Trophoblast cell (in vitro differentiated cells and primary cell): ENCODE measurements around the gene LRRTM4.
"Not testable (repeated sequence)": the region's sequence is repeated elsewhere in the genome, so short reads cannot be mapped to it uniquely, and the experiment has no call there.

Experiments
- DNase-seq, 2 donors: peaks; one replicate each; pipeline ENCODE4 v3.0.0-alpha.2; 2016
- H2AFZ ChIP-seq: 2 replicates; pipeline ENCODE4 v1.6.1; 2013; ENCODE audit warnings: low read length, moderate library complexity, mild to moderate bottlenecking; ENCODE audit not compliant: insufficient read depth, poor library complexity
- H2AK5ac ChIP-seq: 2 replicates; pipeline ENCODE4 v1.6.1; 2013; ENCODE audit warnings: mild to moderate bottlenecking, low read length
- H2BK120ac ChIP-seq: 2 replicates; pipeline ENCODE4 v1.6.1; 2013; ENCODE audit warnings: low read length, mild to moderate bottlenecking, moderate library complexity; ENCODE audit not compliant: insufficient read depth, poor library complexity
- H2BK12ac ChIP-seq: 2 replicates; pipeline ENCODE4 v1.6.1; 2013; ENCODE audit warnings: mild to moderate bottlenecking, low read length, moderate library complexity
- H2BK5ac ChIP-seq: 2 replicates; pipeline ENCODE4 v1.6.1; 2013; ENCODE audit warnings: low read length, low read depth, moderate library complexity, mild to moderate bottlenecking; ENCODE audit not compliant: poor library complexity
- H3K14ac ChIP-seq: 2 replicates; pipeline ENCODE4 v1.6.1; 2013; ENCODE audit warnings: mild to moderate bottlenecking, low read length
- H3K18ac ChIP-seq: 2 replicates; pipeline ENCODE4 v1.6.1; 2013; ENCODE audit warnings: mild to moderate bottlenecking, low read length
- H3K23ac ChIP-seq: 2 replicates; pipeline ENCODE4 v1.6.1; 2013; ENCODE audit warnings: low read length
- H3K27ac ChIP-seq: 2 replicates; pipeline ENCODE4 v1.5.1; 2013; ENCODE audit warnings: low read depth, mild to moderate bottlenecking, inconsistent platforms, low read length, moderate library complexity
- H3K27me3 ChIP-seq: 2 replicates; pipeline ENCODE4 v1.6.1; 2013; ENCODE audit warnings: inconsistent platforms, mild to moderate bottlenecking, low read length, moderate library complexity; ENCODE audit not compliant: insufficient read depth
- H3K36me3 ChIP-seq, 2 experiments: 1 replicate in 1 of 2; 2 replicates in 1 of 2; pipeline ENCODE4 v1.6.1; 2013; ENCODE audit warnings: low read length in 2 of 2, mild to moderate bottlenecking in 2 of 2, moderate library complexity in 1 of 2; ENCODE audit not compliant: insufficient read depth in 2 of 2, control insufficient read depth in 1 of 2
- H3K4ac ChIP-seq: 2 replicates; pipeline ENCODE4 v1.6.1; 2013; ENCODE audit warnings: low read depth, mild to moderate bottlenecking, low read length, moderate library complexity
- H3K4me1 ChIP-seq, 2 experiments: 1 replicate in 1 of 2; 2 replicates in 1 of 2; pipeline ENCODE4 v1.6.1; 2013; ENCODE audit warnings: low read length in 2 of 2, mild to moderate bottlenecking in 2 of 2, moderate library complexity in 1 of 2; ENCODE audit not compliant: insufficient read depth in 2 of 2, control insufficient read depth in 1 of 2
- H3K4me2 ChIP-seq: 2 replicates; pipeline ENCODE4 v1.6.1; 2013; ENCODE audit warnings: inconsistent platforms, mild to moderate bottlenecking, low read length, moderate library complexity
- H3K4me3 ChIP-seq: 2 replicates; pipeline ENCODE4 v1.5.1; 2013; ENCODE audit warnings: mild to moderate bottlenecking, low read depth, low read length, inconsistent platforms
- H3K79me1 ChIP-seq: one replicate; pipeline ENCODE4 v1.6.1; 2013; ENCODE audit warnings: low read length
- H3K79me2 ChIP-seq: 2 replicates; pipeline ENCODE4 v1.6.1; 2013; ENCODE audit warnings: low read length, mild to moderate bottlenecking; ENCODE audit not compliant: control insufficient read depth, insufficient read depth, poor library complexity
- H3K9ac ChIP-seq: 2 replicates; pipeline ENCODE4 v1.6.1; 2013; ENCODE audit warnings: mild to moderate bottlenecking, low read length
- H3K9me3 ChIP-seq: 2 replicates; pipeline ENCODE4 v1.6.1; 2013; ENCODE audit warnings: low read depth, mild to moderate bottlenecking, control low read depth, inconsistent platforms, low read length; ENCODE audit not compliant: insufficient read depth
- H4K12ac ChIP-seq: 2 replicates; pipeline ENCODE4 v1.6.1; 2013; ENCODE audit warnings: low read depth, mild to moderate bottlenecking, low read length, moderate library complexity
- H4K8ac ChIP-seq: 2 replicates; pipeline ENCODE4 v1.6.1; 2013; ENCODE audit warnings: low read depth, mild to moderate bottlenecking, low read length, moderate library complexity
- H4K91ac ChIP-seq: one replicate; pipeline ENCODE4 v1.6.1; 2013; ENCODE audit warnings: low read depth, mild to moderate bottlenecking, low read length, moderate library complexity
- WGBS: extraction: QIAGEN DNeasy Blood & Tissue Kit; methylation state at CpG from one replicate; pipeline ENCODE4 v1.1.7; 2013; ENCODE audit warnings: missing lambda C conversion rate; ENCODE audit not compliant: insufficient read length, insufficient coverage; ENCODE audit errors: extremely low coverage; 5-methylcytosine and 5-hydroxymethylcytosine counted together

The LRRTM4 gene

DNA sequence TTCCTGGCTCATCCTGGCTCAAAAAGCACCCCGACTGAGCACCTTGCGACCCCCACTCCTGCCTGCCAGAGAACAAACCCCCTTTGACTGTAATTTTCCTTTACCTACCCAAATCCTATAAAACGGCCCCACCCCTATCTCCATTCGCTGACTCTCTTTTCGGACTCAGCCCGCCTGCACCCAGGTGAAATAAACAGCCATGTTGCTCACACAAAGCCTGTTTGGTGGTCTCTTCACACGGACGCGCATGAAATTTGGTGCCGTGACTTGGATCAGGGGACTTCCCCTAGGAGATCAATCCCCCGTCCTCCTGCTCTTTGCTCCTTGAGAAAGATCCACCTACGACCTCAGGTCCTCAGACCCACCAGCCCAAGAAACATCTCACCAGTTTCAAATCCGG, 433.8 kb downstream of the LRRTM4 start:
- no CpG with 5 or more reads among the region's 13 CpGs for WGBS

DNA sequence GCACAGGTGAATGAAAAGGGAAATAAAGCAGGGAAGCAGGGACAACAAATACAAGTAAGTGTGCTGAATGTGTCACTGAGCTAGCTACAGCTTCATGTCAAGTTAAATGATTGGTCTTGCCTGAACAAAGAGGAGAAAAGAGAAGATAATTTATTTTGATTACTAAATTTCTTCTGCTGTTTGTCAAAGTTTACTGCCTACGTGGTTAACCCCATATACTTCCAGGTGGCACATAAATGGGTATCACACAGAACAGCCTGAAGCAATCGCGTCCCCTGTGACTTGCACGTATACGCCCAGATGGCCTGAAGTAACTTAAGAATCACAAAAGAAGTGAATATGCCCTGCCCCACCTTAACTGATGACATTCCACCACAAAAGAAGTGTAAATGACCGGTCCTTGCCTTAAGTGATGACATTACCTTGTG, 434.2 kb downstream of the LRRTM4 start:
- Histone ChIP-seq H3K9me3 (no peaks in the 10 kb centered on the region), H3K4me2 (peak overlapping the region; percentile 45), H2AK5ac (no peak overlapping the region), H3K23ac (no peak overlapping the region), H4K12ac (no peak overlapping the region), H3K27ac (no peak overlapping the region), H2BK5ac (no peak overlapping the region), H3K4me1 (peaks cover 4% of the 10 kb centered on the region in 2 experiments), H3K9ac (no peak overlapping the region), H3K27me3 (no peaks in the 10 kb centered on the region), H4K8ac (no peak overlapping the region), H2BK12ac (no peak overlapping the region), H3K14ac (no peak overlapping the region), H4K91ac (no peak overlapping the region), H3K36me3 (no peaks in the 10 kb centered on the region), H3K4me3 (no peak overlapping the region), H2BK120ac (no peak overlapping the region), H3K18ac (no peak overlapping the region), H3K79me1 (no peaks in the 10 kb centered on the region), H2AFZ (no peak overlapping the region), H3K4ac (no peak overlapping the region), H3K79me2 (no peaks in the 10 kb centered on the region)
- WGBS, result no CpG with 5 or more reads among the region's 6 CpGs
- no peak for DNase-seq

More for the DNA sequence above, 433.8 kb downstream of the LRRTM4 start:
- H3K36me3 ChIP-seq, H2AFZ ChIP-seq, H3K4ac ChIP-seq, H3K79me2 ChIP-seq, H3K79me1 ChIP-seq, H3K9ac ChIP-seq, H3K9me3 ChIP-seq, H3K4me3 ChIP-seq, H2BK120ac ChIP-seq, H3K18ac ChIP-seq, H3K23ac ChIP-seq, H2BK12ac ChIP-seq, H2BK5ac ChIP-seq, H3K4me1 ChIP-seq, DNase-seq, H2AK5ac ChIP-seq, H4K12ac ChIP-seq, H3K14ac ChIP-seq, H3K27ac ChIP-seq, H3K27me3 ChIP-seq, H4K8ac ChIP-seq: not testable (repeated sequence)
- H3K4me2 ChIP-seq, result peak overlapping the region; percentile 45
- H4K91ac ChIP-seq, result peak overlapping the region; percentile 6

DNA sequence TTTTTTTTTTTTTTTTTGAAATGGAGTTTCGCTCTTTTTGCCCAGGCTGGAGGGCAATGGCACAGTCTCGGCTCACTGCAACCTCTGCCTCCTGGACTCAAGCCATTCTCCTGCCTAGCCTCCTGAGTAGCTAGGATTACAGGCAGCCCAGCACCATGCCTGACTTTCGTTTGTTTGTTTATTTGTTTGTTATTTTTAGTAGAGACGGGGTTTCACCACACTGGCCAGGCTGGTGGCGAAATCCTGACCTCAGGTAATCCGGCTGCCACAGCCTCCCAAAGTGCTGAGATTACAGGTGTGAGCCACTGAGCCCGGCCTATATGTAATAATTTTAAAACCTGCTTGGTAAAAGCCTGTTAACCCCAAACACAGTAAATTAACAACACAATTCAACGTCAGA, 435.7 kb downstream of the LRRTM4 start:
- no peak overlapping the region for H3K14ac ChIP-seq
- WGBS, result no CpG with 5 or more reads among the region's 8 CpGs

DNA sequence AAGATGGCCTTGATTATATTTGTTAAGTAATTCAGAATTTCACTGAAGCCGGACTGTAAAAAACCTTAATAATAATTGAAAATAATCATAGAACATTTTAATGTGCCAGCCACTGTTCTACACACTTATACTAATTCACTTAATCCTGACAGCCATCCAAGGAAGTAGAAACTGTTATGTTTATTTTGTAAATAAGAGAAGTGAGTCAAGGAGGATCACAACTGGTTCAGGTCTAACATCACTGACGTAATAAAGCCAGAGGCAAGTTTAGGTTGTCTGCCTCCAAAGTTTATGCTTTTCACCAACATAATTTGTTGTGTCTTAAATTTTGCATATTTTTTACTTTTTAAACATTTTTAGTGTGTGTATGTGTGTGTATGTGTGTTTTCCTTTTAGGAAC, 436.1 kb downstream of the LRRTM4 start:
- Histone ChIP-seq H3K27me3 (no peaks in the 10 kb centered on the region), H2BK5ac (no peak overlapping the region), H2BK120ac (no peak overlapping the region), H3K36me3 (no peaks in the 10 kb centered on the region), H4K12ac (no peak overlapping the region), H3K79me2 (no peaks in the 10 kb centered on the region), H4K91ac (no peak overlapping the region), H3K9ac (no peak overlapping the region), H3K79me1 (no peaks in the 10 kb centered on the region), H3K4ac (no peak overlapping the region), H2AK5ac (no peak overlapping the region), H2BK12ac (no peak overlapping the region), H3K27ac (no peak overlapping the region), H4K8ac (no peak overlapping the region), H3K23ac (no peak overlapping the region), H3K9me3 (no peaks in the 10 kb centered on the region), H2AFZ (no peak overlapping the region), H3K18ac (no peak overlapping the region), H3K4me3 (no peak overlapping the region), H3K14ac (no peak overlapping the region), H3K4me1 (peaks cover 4% of the 10 kb centered on the region in 2 experiments), H3K4me2 (no peak overlapping the region)
- no CpG with 5 or more reads among the region's 2 CpGs for WGBS
- no peak for DNase-seq

More for the DNA sequence above, 435.7 kb downstream of the LRRTM4 start:
- H3K4me3 ChIP-seq, result no peak overlapping the region
- H3K4me1 ChIP-seq, result peaks cover 4% of the 10 kb centered on the region in 2 experiments
- H3K27ac ChIP-seq, result no peak overlapping the region
- H4K12ac ChIP-seq, result no peak overlapping the region
- H3K4ac ChIP-seq, result no peak overlapping the region
- peak in 1 of 2 donors; percentile 1 for DNase-seq
- no peak overlapping the region for H2AFZ ChIP-seq
- no peak overlapping the region for H2BK5ac ChIP-seq
- no peak overlapping the region for H3K9ac ChIP-seq
- H3K23ac ChIP-seq, result no peak overlapping the region
- no peaks in the 10 kb centered on the region for H3K27me3 ChIP-seq
- H3K79me1 ChIP-seq, result no peaks in the 10 kb centered on the region
- no peaks in the 10 kb centered on the region for H3K36me3 ChIP-seq
- no peaks in the 10 kb centered on the region for H3K79me2 ChIP-seq
- H2BK12ac ChIP-seq, result no peak overlapping the region
- no peak overlapping the region for H2AK5ac ChIP-seq
- H4K91ac ChIP-seq, result no peak overlapping the region
- no peak overlapping the region for H2BK120ac ChIP-seq
- H3K4me2 ChIP-seq, result no peak overlapping the region
- H4K8ac ChIP-seq, result no peak overlapping the region
- H3K18ac ChIP-seq, result no peak overlapping the region
- H3K9me3 ChIP-seq, result no peaks in the 10 kb centered on the region
